Measurements from ENCODE around the gene SLC35F6. TPM values are rescaled to one million over a fixed set of nuclear protein-coding genes. Genes with fewer than 3 reads are reported as not detected.

SLC35F6 gene
- polyA plus RNA-seq, 1 donor from 2014 or later: 10.8 TPM

GRCh38 chr2:26752656-26753055, 11.4 kb upstream of the SLC35F6 start:
- no peaks in the 10 kb centered on the region for H3K27me3 ChIP-seq (ENCODE audit: insufficient read depth, low read depth, low read length)
- H3K9ac ChIP-seq (ENCODE audit: low read length): no peak overlapping the region
- no peak overlapping the region for H3K27ac ChIP-seq (ENCODE audit: low read length)
- no peaks in the 10 kb centered on the region for H3K9me3 ChIP-seq (ENCODE audit: low read length)
- TF ChIP-seq MXI1 (conservative IDR thresholded peaks at IDR 0.05; ENCODE audit: poor library complexity, severe bottlenecking): no peak
- TF ChIP-seq SMC3 (conservative IDR thresholded peaks at IDR 0.05; ENCODE audit: poor library complexity): no peak
- TF ChIP-seq EZH2 (IDR thresholded peaks at IDR 0.05; ENCODE audit: borderline replicate concordance, insufficient read depth, low read length, poor library complexity, severe bottlenecking): no peak
- TF ChIP-seq RAD21 (conservative IDR thresholded peaks at IDR 0.05): no peak
- TF ChIP-seq CTCF (IDR thresholded peaks at IDR 0.05; ENCODE audit: poor library complexity, severe bottlenecking): no peak
- H3K4me3 ChIP-seq (ENCODE audit: low read length): no peak overlapping the region
- H3K36me3 ChIP-seq (ENCODE audit: insufficient read depth, low read length): no peaks in the 10 kb centered on the region
- no peak overlapping the region for H2AFZ ChIP-seq (ENCODE audit: low read depth, low read length)
- H3F3A ChIP-seq (ENCODE audit: insufficient read depth, low read length, poor library complexity, severe bottlenecking): no peaks in the 10 kb centered on the region
- H4K20me1 ChIP-seq (ENCODE audit: insufficient read depth): no peaks in the 10 kb centered on the region
- no peak overlapping the region for H3K4me2 ChIP-seq (ENCODE audit: low read length)
- H3K79me2 ChIP-seq (replicated peaks; ENCODE audit: insufficient read depth, low read length): no peaks in the 10 kb centered on the region
- no peaks in the 10 kb centered on the region for H3K9me2 ChIP-seq (ENCODE audit: insufficient read depth, low read length)

DNA sequence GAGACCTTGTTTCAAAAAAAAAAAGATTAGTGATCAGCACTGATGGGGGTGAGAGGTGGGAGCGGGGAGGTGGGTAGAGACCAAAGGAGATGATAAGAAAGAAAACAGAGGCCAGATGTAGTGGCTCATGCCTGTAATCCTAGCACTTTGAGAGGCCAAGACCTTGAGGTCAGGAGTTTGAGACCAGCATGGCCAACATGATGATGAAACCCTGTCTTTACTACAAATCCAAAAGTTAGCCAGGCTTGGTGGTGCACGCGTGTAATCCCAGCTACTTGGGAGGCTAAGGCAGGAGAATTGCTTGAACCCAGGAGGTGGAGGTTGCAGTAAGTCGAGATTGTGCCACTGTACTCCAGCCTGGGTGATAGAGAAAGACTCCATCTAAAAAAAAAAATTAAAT, 9.5 kb upstream of the SLC35F6 start:
- Histone ChIP-seq H2AFZ (ENCODE audit: low read depth, low read length) (no peak overlapping the region), H3K9me3 (ENCODE audit: low read length) (no peaks in the 10 kb centered on the region), H3K4me2 (ENCODE audit: low read length) (no peak overlapping the region), H3K36me3 (ENCODE audit: insufficient read depth, low read length) (no peaks in the 10 kb centered on the region), H3K27ac (ENCODE audit: low read length) (no peak overlapping the region), H3K9ac (ENCODE audit: low read length) (no peak overlapping the region), H3K9me2 (ENCODE audit: insufficient read depth, low read length) (no peaks in the 10 kb centered on the region), H3K27me3 (ENCODE audit: insufficient read depth, low read depth, low read length) (no peaks in the 10 kb centered on the region), H4K20me1 (ENCODE audit: insufficient read depth) (no peaks in the 10 kb centered on the region), H3F3A (ENCODE audit: insufficient read depth, low read length, poor library complexity, severe bottlenecking) (no peaks in the 10 kb centered on the region), H3K4me3 (ENCODE audit: low read length) (no peak overlapping the region), H3K79me2 (replicated peaks; ENCODE audit: insufficient read depth, low read length) (no peaks in the 10 kb centered on the region)
- TF ChIP-seq TAF1 (IDR thresholded peaks at IDR 0.05; ENCODE audit: low read depth) (no peak), EP300 (conservative IDR thresholded peaks at IDR 0.05; ENCODE audit: poor library complexity, severe bottlenecking) (no peak), EZH2 (IDR thresholded peaks at IDR 0.05; ENCODE audit: borderline replicate concordance, insufficient read depth, low read length, poor library complexity, severe bottlenecking) (no peak), REST (IDR thresholded peaks at IDR 0.05; ENCODE audit: borderline replicate concordance) (no peak), CTCF (IDR thresholded peaks at IDR 0.05; ENCODE audit: poor library complexity, severe bottlenecking) (no peak), POLR2AphosphoS5 (IDR thresholded peaks at IDR 0.05) (no peak), SMC3 (conservative IDR thresholded peaks at IDR 0.05; ENCODE audit: poor library complexity) (no peak), MXI1 (conservative IDR thresholded peaks at IDR 0.05; ENCODE audit: poor library complexity, severe bottlenecking) (no peak), RAD21 (conservative IDR thresholded peaks at IDR 0.05) (no peak)
